Pancreas (tissue), 10 donors: ENCODE measurements around the gene FGF19. TPM values are rescaled to one million over a fixed set of nuclear protein-coding genes. Genes with fewer than 3 reads are reported as not detected.

Experiments
- ATAC-seq, 4 donors: fragments of 200-7000 bp; cut with Tn5 transposase; one replicate each; pipeline versions ENCODE4 v1.8.0 to v1.9.1; 2020; ENCODE audit warnings: mild to moderate bottlenecking in 4 of 4, moderate library complexity in 4 of 4
- DNase-seq, 6 donors: peaks; one replicate each; pipeline ENCODE4 v3.0.0-alpha.2; 2020
- FAIRE-seq: peaks from 2 replicates; lab custom pipeline; 2012; peaks lifted over from hg19 to GRCh38; lab: Jason Lieb, UNC
- H3K27ac ChIP-seq, 4 donors: fragments of 200-600 bp; sonication (generic); 1 replicate in 3 of 4; 2 replicates in 1 of 4; pipeline versions ENCODE4 v1.5.0 to v1.8.0; 2020
- H3K27me3 ChIP-seq, 4 donors: fragments of 200-600 bp; one replicate each; pipeline ENCODE4 v1.8.0; 2021
- H3K36me3 ChIP-seq, 3 donors: fragments of 200-600 bp; sonication (generic) in 1 of 3; one replicate each; pipeline versions ENCODE4 v1.5.0 to v1.8.0; 2020 to 2021
- H3K4me1 ChIP-seq, 3 donors: fragments of 200-600 bp; one replicate each; pipeline ENCODE4 v1.8.0; 2021
- H3K4me3 ChIP-seq, 4 donors: fragments of 200-600 bp; sonication (generic) in 2 of 4; one replicate each; pipeline versions ENCODE4 v1.5.0 to v1.8.0; 2020 to 2021
- H3K9me3 ChIP-seq, 4 donors: fragments of 200-600 bp; one replicate each; pipeline ENCODE4 v1.8.0; 2021
- CTCF ChIP-seq, 4 donors: fragments of 200-600 bp; sonication (generic) in 3 of 4; IDR thresholded peaks; one replicate each; pipeline versions ENCODE4 v1.5.0 to v1.8.0; 2021; ENCODE audit warnings: antibody characterized with exemption in 4 of 4
- WGBS, 2 donors: extraction: QIAGEN DNeasy Blood & Tissue Kit; methylation state at CpG; one replicate each; pipeline ENCODE4 v1.1.7; 2013; 5-methylcytosine and 5-hydroxymethylcytosine counted together
- intact Hi-C, 3 donors: fragments of 100-400 bp; cut with DNase I; formaldehyde crosslinking; loops; one replicate each; pipeline versions ENCODE4 v1.11.1 to v1.14.2; 2022
- polyA plus RNA-seq, 2 donors: library from polyadenylated mRNA; stranded (reverse); fragments of 200-250 nt; gene quantifications; one replicate each; pipeline ENCODE4 v1.2.3, GENCODE V29; 2013
- total RNA-seq, 6 donors: library from RNA; stranded (reverse); fragmentation: NEBNext Ultra II Directional in 4 of 6; extraction: Animal tissue kit (Norgen Biotek cat#: 25700) in 4 of 6; gene quantifications; one replicate each; pipeline versions ENCODE4 v1.2.1 to v1.2.4, GENCODE V29; 2021 to 2023
- donor health status: healthy with polysubstance abuse.
- donor health status: DM: no; HTN: no; CAD: no; lungs with moderate emphysema.
- donor health status: DM: no; HTN: no; CAD: no.
- donor health status: control.
- donor health status: control.
- donor health status: Bipolar disorder and iron deficiency.
- donor health status: DM: yes; HTN: yes; CAD: no.
- donor health status: DM: no; HTN: no; CAD: no.
- donor health status: DM: no; HTN: no; CAD: no.
- donor health status: DM: yes; HTN: yes; CAD: no.

The FGF19 gene
- total and polyA plus RNA-seq, 8 donors = 0.06 to 0.28 (median 0.07) TPM; not detected in 3

GRCh38 chr11:69669486-69669885, 34.3 kb downstream of the FGF19 start:
- ATAC-seq = peak in 1 of 4 donors; percentile 31
- peak in 1 of 6 donors; percentile 13 for DNase-seq
- Histone ChIP-seq H3K27ac (no peak overlapping the region), H3K27me3 (no peaks in the 10 kb centered on the region), H3K4me1 (peaks cover 0 to 11% (median 4%) of the 10 kb centered on the region in 3 donors), H3K36me3 (peaks cover 0 to 22% (median 0%) of the 10 kb centered on the region in 3 donors), H3K9me3 (no peaks in the 10 kb centered on the region), H3K4me3 (no peak overlapping the region)
- no peak for FAIRE-seq
- no peak for TF ChIP-seq CTCF (IDR thresholded peaks at IDR 0.05)
- WGBS, 2 donors = 86 to 89% methylated on average over 19 of the region's 19 CpGs
- intact Hi-C loops = no loop called here

- WGBS, 2 donors = 82 to 83% methylated on average over 26 of the region's 26 CpGs
- DNase-seq (peak in 1 of 6 donors; percentile 10), ATAC-seq (peak in 1 of 4 donors; percentile 14), FAIRE-seq (no peak)
- Histone ChIP-seq H3K27me3 (no peaks in the 10 kb centered on the region), H3K27ac (no peak overlapping the region), H3K4me3 (no peak overlapping the region), H3K9me3 (no peaks in the 10 kb centered on the region), H3K4me1 (no peaks in the 10 kb centered on the region), H3K36me3 (peaks cover 0 to 24% (median 0%) of the 10 kb centered on the region in 3 donors)
- intact Hi-C loops = no loop called here
- TF ChIP-seq CTCF (IDR thresholded peaks at IDR 0.05) = no peak
These were observed 35.9 kb downstream of the FGF19 start for GRCh38 chr11:69667619-69668604.

GRCh38 chr11:69666752-69667536, 36.9 kb downstream of the FGF19 start:
- FAIRE-seq = no peak
- H3K27ac ChIP-seq = no peak overlapping the region
- intact Hi-C loops = no loop called here
- WGBS, 2 donors = 89 to 92% methylated on average over 33 of the region's 33 CpGs
- peak in 2 of 6 donors; percentile 8 to 36 for DNase-seq
- H3K4me1 ChIP-seq = no peaks in the 10 kb centered on the region
- no peak for ATAC-seq
- TF ChIP-seq CTCF (IDR thresholded peaks at IDR 0.05) = no peak
- no peaks in the 10 kb centered on the region for H3K9me3 ChIP-seq
- H3K27me3 ChIP-seq = no peaks in the 10 kb centered on the region
- peaks cover 0 to 23% (median 0%) of the 10 kb centered on the region in 3 donors for H3K36me3 ChIP-seq
- no peak overlapping the region for H3K4me3 ChIP-seq

- no peak for TF ChIP-seq CTCF (IDR thresholded peaks at IDR 0.05)
- Histone ChIP-seq H3K9me3 (no peaks in the 10 kb centered on the region), H3K36me3 (peaks cover 0 to 17% (median 0%) of the 10 kb centered on the region in 3 donors), H3K4me1 (no peaks in the 10 kb centered on the region), H3K27me3 (no peaks in the 10 kb centered on the region), H3K27ac (no peak overlapping the region), H3K4me3 (no peak overlapping the region)
- DNase-seq = peak in 1 of 6 donors; percentile 20
- intact Hi-C loops = no loop called here
- WGBS, 2 donors = 89 to 92% methylated on average over 14 of the region's 14 CpGs
- no peak for FAIRE-seq
- ATAC-seq = no peak
These were observed 37.6 kb downstream of the FGF19 start for GRCh38 chr11:69666261-69666660.
